Measurements from ENCODE around the gene PNMA8A.

PNMA8A gene

GRCh38 chr19:46431824-46432223 lies 39.5 kb downstream of the PNMA8A start:
- no peak overlapping the region for H3K27ac ChIP-seq
- no peak for DNase-seq
- peak; percentile 36 for TF ChIP-seq CTCF (IDR thresholded peaks at IDR 0.05; ENCODE audit: low read depth, low read length)
- H3K9me3 ChIP-seq (ENCODE audit: severe bottlenecking): no peaks in the 10 kb centered on the region
- H3K36me3 ChIP-seq: no peaks in the 10 kb centered on the region
- no peak overlapping the region for H3K4me3 ChIP-seq (ENCODE audit: low read depth, low read length)
- H3K27me3 ChIP-seq (ENCODE audit: insufficient read depth, low read depth, severe bottlenecking): no peaks in the 10 kb centered on the region

- H3K27me3 ChIP-seq (ENCODE audit: insufficient read depth, low read depth, severe bottlenecking): no peaks in the 10 kb centered on the region
- no peak overlapping the region for H3K4me3 ChIP-seq (ENCODE audit: low read depth, low read length)
- DNase-seq: no peak
- no peak overlapping the region for H3K27ac ChIP-seq
- H3K9me3 ChIP-seq (ENCODE audit: severe bottlenecking): no peaks in the 10 kb centered on the region
- H3K36me3 ChIP-seq: no peaks in the 10 kb centered on the region
- no peak for TF ChIP-seq CTCF (IDR thresholded peaks at IDR 0.05; ENCODE audit: low read depth, low read length)
Observed at GRCh38 chr19:46429999-46430398, 41.4 kb downstream of the PNMA8A start.

- Histone ChIP-seq H3K9me3 (ENCODE audit: severe bottlenecking) (no peaks in the 10 kb centered on the region), H3K36me3 (no peaks in the 10 kb centered on the region), H3K27me3 (ENCODE audit: insufficient read depth, low read depth, severe bottlenecking) (no peaks in the 10 kb centered on the region), H3K4me3 (ENCODE audit: low read depth, low read length) (no peak within 1 kb of the TSS), H3K27ac (no peak within 1 kb of the TSS)
- DNase-seq: no peak
- TF ChIP-seq CTCF (IDR thresholded peaks at IDR 0.05; ENCODE audit: low read depth, low read length): no peak
Observed at GRCh38 chr19:46428239-46429135, 42.9 kb downstream of the PNMA8A start, which contains the start of gene PNMA8C. Gene PNMA8C (minus strand): TSS chr19:46428936. CDS start chr19:46428359, 577 bp downstream.

GRCh38 chr19:46427518-46428045 lies 43.8 kb downstream of the PNMA8A start:
- H3K9me3 ChIP-seq (ENCODE audit: severe bottlenecking): no peaks in the 10 kb centered on the region
- H3K36me3 ChIP-seq: no peaks in the 10 kb centered on the region
- no peaks in the 10 kb centered on the region for H3K27me3 ChIP-seq (ENCODE audit: insufficient read depth, low read depth, severe bottlenecking)
- DNase-seq: no peak
- H3K4me3 ChIP-seq (ENCODE audit: low read depth, low read length): no peak overlapping the region
- H3K27ac ChIP-seq: no peak overlapping the region
- no peak for TF ChIP-seq CTCF (IDR thresholded peaks at IDR 0.05; ENCODE audit: low read depth, low read length)

- no peak for TF ChIP-seq CTCF (IDR thresholded peaks at IDR 0.05; ENCODE audit: low read depth, low read length)
- peak overlapping the region; percentile 52 for H3K27ac ChIP-seq
- H3K4me3 ChIP-seq (ENCODE audit: low read depth, low read length): peak overlapping the region; percentile 67
- peak; percentile 87 for DNase-seq
- H3K27me3 ChIP-seq (ENCODE audit: insufficient read depth, low read depth, severe bottlenecking): no peaks in the 10 kb centered on the region
- H3K9me3 ChIP-seq (ENCODE audit: severe bottlenecking): no peaks in the 10 kb centered on the region
- H3K36me3 ChIP-seq: no peaks in the 10 kb centered on the region
Observed at GRCh38 chr19:46426506-46427162, 44.7 kb downstream of the PNMA8A start.

Measured in WERI-Rb-1 (cell line).